Stimulated activated CD8-positive, alpha-beta memory T cell treated with anti-CD3 and anti-CD28 coated beads, Interleukin-4, amount 100 ng/mL, for 48 hours (primary cell): ENCODE measurements around the gene TUFT1.

Source experiments
- DNase-seq: peaks from one replicate; pipeline ENCODE4 v3.0.0-alpha.2; 2020

The TUFT1 gene

GRCh38 chr1:151540021-151540981 is at the start of gene TUFT1:
Gene TUFT1 (plus strand): TSS chr1:151540309. CDS start chr1:151540367, 58 bp downstream.
- peak; percentile 97 for DNase-seq

GRCh38 chr1:151491641-151492040 is 48.5 kb upstream of the TUFT1 start:
- no peak for DNase-seq

- no peak for DNase-seq
Observed at GRCh38 chr1:151492120-151492519, 48.0 kb upstream of the TUFT1 start.

- no peak for DNase-seq
Observed at GRCh38 chr1:151493042-151493441, 47.1 kb upstream of the TUFT1 start.

GRCh38 chr1:151494741-151495281 is 45.3 kb upstream of the TUFT1 start:
- no peak for DNase-seq

- DNase-seq, result no peak
Observed at GRCh38 chr1:151495316-151495715, 44.8 kb upstream of the TUFT1 start.

GRCh38 chr1:151499365-151499764 is 40.7 kb upstream of the TUFT1 start:
- no peak for DNase-seq

- no peak for DNase-seq
Observed at GRCh38 chr1:151499930-151500329, 40.2 kb upstream of the TUFT1 start.

- DNase-seq, result no peak
Observed at GRCh38 chr1:151501474-151501873, 38.6 kb upstream of the TUFT1 start.

GRCh38 chr1:151502035-151502700 is 37.9 kb upstream of the TUFT1 start:
- DNase-seq, result no peak

- no peak for DNase-seq
Observed at GRCh38 chr1:151502859-151503780, 37.0 kb upstream of the TUFT1 start.

GRCh38 chr1:151504252-151504651 is 35.9 kb upstream of the TUFT1 start:
- DNase-seq, result no peak

- DNase-seq, result no peak
Observed at GRCh38 chr1:151504759-151505158, 35.4 kb upstream of the TUFT1 start.

- no peak for DNase-seq
Observed at GRCh38 chr1:151508833-151509232, 31.3 kb upstream of the TUFT1 start.

GRCh38 chr1:151509350-151510019 is 30.6 kb upstream of the TUFT1 start:
- no peak for DNase-seq

GRCh38 chr1:151510020-151510405 is 30.1 kb upstream of the TUFT1 start:
- DNase-seq, result no peak

GRCh38 chr1:151510614-151510956 is 29.5 kb upstream of the TUFT1 start:
- DNase-seq, result no peak

GRCh38 chr1:151510957-151511635 is 29.0 kb upstream of the TUFT1 start, which contains the start of gene CGN:
Gene CGN (plus strand): TSS chr1:151511387. CDS start chr1:151518520, 7,133 bp downstream.
- DNase-seq, result peak; percentile 87

- DNase-seq, result peak; percentile 47
Observed at GRCh38 chr1:151511636-151512215, 28.4 kb upstream of the TUFT1 start.

GRCh38 chr1:151512326-151512725 is 27.8 kb upstream of the TUFT1 start:
- DNase-seq, result no peak
